HG02852 (cell line): Measurements from ENCODE around the gene IL10RB.

ENCODE experiments used
- ATAC-seq: cut with Tn5 transposase; IDR thresholded peaks from one replicate; pipeline ENCODE4 v1.9.1; 2021; ENCODE audit warnings: mild to moderate bottlenecking, moderate library complexity; ENCODE audit not compliant: unreplicated experiment

Gene IL10RB

DNA sequence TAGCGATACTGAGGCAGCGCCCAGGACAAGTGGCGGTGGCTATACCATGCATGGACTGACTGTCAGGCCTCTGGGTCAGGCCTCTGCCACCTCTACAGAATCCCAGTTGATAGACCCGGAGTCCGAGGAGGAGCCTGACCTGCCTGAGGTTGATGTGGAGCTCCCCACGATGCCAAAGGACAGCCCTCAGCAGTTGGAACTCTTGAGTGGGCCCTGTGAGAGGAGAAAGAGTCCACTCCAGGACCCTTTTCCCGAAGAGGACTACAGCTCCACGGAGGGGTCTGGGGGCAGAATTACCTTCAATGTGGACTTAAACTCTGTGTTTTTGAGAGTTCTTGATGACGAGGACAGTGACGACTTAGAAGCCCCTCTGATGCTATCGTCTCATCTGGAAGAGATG lies 3.2 kb upstream of the IL10RB start:
- ATAC-seq: no peak

DNA sequence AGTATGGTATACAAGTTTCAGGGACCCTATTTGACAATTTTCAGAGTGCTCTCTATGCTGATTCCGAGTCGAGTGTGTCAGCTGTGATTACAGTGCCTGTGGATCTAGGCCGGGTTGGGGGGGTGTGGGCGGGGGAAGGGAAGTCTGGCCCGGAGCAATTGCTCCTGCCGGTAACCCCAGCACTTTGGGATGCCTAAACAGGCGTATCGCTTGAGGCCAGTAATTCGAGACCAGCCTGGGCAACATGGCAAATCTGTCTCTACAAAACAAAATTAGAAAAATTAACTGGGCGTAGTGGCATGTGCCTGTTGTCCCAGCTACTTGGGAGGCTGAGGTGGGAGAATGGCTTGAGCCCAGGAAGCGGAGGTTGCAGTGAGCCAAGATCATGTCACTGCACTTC lies 1.6 kb upstream of the IL10RB start:
- no peak for ATAC-seq

GRCh38 chr21:33265664-33266049 lies 510 bp upstream of the IL10RB start:
- ATAC-seq: peak; percentile 28

DNA sequence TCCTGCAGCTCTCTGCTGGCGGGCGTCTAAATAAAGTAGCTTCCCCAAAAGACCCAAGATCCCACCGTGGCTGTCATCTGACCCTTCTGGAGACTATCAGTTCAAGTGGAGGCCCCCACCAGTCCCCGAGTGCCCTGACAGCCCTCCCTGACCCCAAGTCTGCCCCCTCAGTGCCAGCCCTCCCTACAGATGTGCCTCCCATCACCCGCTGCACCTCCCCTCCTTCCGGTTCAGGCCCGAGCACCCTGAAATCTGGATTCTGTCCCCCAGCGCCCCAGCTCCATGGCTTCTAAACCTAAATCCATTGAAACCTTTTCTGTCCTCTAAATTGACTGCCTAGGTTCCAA lies 595 bp downstream of the IL10RB start:
- ATAC-seq: peak; percentile 12

DNA sequence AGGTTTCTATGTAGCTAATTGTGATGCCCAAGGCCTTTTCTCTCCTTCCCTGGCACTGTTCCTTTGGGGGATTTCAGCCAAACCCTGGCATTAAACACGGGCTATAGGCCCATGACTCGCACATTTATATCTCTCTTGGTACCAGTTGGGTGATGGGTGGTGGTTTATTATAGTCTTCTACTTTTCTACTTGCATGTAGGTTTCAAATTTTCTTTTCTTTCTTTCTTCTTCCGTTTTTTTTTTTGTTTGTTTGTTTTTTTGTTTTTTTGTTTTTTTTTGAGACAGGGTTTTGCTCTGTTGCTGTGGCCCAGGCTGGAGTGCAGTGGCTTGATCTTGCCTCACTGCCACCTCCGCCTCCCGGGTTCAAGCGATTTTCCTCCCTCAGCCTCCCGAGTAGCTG lies 1.1 kb downstream of the IL10RB start:
- no peak for ATAC-seq

DNA sequence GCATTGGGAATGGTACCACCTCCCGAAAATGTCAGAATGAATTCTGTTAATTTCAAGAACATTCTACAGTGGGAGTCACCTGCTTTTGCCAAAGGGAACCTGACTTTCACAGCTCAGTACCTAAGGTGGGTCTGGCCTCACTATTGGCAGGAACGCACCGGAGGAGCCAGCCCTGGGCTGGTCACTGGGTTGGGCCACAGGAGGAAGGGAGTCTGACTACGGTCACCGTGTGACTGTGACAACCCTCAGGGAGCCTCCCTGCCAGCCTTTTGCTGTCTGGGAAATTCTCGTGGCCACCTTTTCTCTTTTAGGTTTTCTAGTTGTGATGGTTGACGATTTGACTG lies 2.2 kb downstream of the IL10RB start:
- ATAC-seq: peak; percentile 21

- ATAC-seq: peak; percentile 57
These were observed 2.7 kb downstream of the IL10RB start for GRCh38 chr21:33268737-33269441.

GRCh38 chr21:33270986-33271385 lies 4.8 kb downstream of the IL10RB start:
- ATAC-seq: no peak

- ATAC-seq: no peak
These were observed 6.9 kb downstream of the IL10RB start for GRCh38 chr21:33273044-33273443.

GRCh38 chr21:33278721-33279120 lies 12.6 kb downstream of the IL10RB start:
- no peak for ATAC-seq

DNA sequence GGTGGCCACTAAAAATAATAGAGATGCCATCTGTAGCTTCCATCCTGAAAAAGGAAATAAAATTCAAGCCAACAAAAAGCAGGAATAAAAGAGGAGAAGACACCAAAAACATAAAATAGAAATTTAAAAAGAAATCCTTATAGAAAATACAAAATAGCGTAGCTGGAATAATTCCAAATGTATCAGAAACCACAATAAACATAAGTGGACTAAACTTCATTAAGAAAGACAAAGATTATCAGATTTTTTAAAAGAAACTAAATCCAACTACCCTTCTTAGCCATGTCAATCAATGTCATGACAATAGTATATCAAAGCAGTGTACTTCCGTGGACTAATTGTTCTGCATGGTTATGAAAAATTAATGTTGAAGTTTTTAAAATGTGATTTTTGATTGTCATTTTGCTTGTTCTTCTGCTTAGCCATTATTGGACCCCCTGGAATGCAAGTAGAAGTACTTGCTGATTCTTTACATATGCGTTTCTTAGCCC lies 13.2 kb downstream of the IL10RB start:
- ATAC-seq: no peak

- ATAC-seq: no peak
These were observed 15.0 kb downstream of the IL10RB start for GRCh38 chr21:33281096-33281652.

DNA sequence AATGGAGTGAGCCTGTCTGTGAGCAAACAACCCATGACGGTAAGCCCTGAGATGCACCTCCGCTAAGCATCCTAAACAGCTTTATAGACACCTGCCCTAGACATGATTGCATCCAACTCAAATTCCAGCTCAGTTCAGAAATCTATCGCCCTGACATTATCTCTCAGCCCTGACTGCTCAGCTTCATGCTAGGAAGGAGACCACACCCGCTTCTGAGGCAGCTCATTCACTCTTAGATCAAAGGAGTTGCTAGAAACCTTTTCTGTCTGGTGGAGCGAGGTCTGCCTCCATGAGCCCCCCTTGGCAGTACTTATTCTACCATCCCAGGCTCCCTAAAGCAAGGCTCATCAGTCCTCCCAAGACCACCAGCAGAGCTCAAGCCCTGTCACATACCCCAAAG lies 17.0 kb downstream of the IL10RB start:
- no peak for ATAC-seq

DNA sequence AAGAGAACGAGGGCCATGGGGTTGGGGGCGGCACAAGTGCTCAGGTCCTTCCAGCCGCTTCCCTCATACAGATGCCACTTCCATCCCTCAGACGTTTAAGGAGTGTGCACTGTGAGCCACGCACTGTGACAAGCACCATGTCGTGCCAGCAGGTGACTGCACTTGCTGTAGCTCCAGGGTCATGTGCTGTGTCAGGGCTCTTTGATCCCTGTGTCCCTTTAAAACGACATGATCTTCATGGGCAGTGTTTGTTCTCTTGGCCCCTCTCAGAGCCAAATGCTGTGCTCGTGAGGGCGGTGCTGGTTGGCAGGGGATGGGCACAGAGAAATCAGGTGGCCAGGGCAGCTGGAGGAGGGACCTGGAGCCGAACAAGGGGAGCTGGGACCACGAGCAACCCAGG lies 19.9 kb downstream of the IL10RB start:
- ATAC-seq: no peak

DNA sequence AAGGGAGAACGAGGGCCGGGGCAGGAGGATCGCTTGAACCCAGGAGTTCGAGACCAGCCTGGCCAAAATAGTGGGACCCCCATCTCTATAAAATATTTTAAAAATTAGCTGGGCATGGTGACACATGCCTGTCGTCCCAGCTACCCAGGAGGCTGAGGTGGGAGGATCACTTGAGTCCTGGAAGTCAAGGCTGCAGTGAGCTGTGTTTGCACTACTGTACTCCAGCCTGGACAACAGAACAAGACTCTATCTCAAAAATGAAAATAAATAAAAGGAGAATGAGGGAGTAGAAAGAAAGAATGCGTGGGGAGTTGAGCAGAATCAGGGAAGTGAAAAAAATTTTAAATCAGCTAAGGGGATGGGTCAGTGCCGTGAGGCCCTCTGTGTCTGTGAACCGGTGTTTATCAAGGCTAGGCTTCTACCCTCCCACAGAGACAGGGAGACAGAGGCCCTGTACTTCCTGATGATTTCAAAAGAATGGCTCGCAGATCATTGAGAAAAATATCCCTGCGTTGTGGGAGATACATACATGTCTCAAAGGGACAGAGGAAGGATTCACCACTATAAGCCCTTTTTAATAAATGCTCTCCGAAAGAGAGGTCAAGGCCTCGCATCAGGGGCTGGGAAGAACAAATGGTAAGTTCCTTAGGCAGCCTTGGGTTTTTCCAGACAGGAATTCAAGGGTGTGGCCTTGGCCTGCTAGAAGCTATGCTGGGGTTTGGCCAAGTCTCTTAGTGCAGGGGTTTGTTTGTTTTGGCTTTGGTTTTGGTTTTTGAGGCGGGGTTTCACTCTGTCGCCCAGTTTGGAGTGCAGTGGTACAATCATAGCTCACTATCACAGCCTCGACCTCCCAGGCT lies 20.7 kb downstream of the IL10RB start:
- no peak for ATAC-seq

DNA sequence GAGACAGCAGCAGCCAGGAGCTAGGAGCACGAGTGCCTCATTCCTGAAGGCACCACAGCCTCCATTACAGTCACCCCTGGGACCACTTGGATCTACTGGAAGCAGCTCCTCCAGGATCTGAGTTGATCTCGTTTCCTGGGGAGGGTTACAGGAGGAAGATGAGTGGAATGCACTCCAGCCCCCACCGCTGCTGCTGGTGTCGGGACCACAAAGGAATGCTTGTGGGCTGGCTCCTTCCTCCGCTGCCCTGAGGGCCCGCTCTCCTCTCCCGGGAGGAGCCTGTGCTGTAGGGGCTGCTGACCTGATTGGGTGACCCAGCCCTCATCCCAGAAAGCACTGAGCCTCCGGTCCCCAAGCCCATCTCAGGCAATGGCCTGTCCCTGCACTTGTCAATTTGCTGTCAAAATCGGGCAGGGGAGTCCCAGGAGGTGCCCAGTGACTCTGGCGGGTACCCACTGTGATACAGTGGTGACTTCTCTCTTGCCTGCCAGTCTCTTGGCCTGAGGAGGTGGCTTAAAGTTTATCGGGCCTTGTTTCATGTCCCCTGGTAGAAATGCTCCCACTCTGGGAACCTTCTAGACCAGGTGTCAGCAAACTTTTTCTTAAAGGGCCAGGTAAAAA lies 23.1 kb downstream of the IL10RB start:
- ATAC-seq: no peak

DNA sequence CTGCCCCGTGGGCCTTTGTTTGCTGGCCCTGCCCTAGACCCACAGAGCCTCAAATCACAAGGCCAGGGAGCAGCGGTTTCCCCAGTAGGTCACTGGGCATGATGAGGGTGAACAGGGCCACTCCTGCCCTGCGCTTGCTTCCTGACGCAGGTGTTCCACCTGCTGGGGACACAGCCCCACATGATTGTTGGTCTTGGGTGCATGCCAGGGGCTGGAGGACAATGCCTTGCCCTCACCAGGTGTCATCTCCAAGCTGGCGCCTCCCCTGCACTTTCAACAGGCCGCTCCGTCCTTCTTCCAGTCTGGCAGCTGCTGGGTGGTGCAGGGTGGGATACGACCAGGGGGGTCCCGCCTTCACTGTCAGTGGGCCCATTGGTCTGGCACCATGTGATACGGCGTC lies 24.3 kb downstream of the IL10RB start:
- no peak for ATAC-seq

DNA sequence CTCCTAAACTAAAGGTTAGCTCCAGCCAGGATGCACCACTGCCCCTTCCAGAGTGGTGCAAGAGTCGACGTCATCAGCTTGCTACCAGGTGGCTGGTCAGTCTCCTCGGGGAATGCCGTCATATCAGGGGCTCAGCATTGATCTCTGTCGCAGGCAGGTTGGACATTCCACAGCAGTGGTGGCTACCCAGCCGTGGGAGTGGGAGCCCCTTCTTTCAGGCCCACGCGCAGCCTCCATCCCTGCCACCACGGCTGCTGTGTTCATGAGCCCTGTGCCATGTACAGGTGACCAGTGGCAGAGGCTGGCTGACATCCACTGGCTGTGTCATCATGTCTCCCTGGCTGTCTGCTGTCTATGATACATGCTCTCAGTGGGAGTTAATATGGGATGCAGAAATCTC lies 25.5 kb downstream of the IL10RB start:
- no peak for ATAC-seq

- ATAC-seq: no peak
These were observed 26.6 kb downstream of the IL10RB start for GRCh38 chr21:33292724-33293123.

DNA sequence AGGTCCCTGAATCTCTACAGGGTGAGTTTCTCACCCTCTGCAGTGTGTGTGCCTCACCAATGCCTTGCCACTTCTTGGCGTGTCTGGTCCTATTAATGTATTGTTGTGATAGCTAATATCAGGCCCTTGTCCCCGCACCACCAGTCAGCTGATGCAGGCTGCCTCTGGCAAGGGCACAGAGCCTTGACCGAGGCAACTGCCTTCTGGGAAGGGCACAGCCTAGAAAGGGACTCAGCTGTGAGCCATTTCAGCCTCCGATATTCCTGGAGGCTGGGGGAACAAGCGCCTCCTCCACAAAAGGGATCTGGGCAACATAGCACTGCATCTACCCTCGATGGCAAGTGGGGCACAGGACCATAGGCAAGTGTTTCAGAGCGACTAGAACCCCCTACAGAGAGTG lies 27.0 kb downstream of the IL10RB start:
- no peak for ATAC-seq

DNA sequence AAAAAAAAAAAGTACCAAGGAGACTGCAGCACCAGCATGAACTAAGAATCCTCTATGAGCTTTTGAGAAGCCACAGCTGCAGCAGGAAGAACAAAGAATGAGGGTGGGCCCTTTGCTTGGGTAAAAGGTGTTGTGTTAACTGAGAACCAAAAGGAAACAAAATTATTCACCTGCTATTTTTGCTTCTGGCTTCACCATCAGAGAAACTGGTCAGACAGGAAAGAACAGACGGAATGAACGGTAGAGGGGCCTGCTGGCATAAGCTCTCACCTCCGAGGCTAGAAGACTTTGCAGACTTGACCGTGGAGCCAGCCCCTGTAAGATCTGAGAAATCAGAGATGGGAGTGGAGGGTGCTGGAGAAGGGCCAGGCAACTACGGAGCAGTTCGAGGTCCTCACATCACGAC lies 27.6 kb downstream of the IL10RB start:
- no peak for ATAC-seq

DNA sequence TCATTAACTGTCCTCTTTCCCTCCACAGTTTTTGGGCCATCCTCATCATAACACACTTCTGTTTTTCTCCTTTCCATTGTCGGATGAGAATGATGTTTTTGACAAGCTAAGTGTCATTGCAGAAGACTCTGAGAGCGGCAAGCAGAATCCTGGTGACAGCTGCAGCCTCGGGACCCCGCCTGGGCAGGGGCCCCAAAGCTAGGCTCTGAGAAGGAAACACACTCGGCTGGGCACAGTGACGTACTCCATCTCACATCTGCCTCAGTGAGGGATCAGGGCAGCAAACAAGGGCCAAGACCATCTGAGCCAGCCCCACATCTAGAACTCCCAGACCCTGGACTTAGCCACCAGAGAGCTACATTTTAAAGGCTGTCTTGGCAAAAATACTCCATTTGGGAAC lies 30.0 kb downstream of the IL10RB start:
- ATAC-seq: no peak
